ENCODE measurements around the gene ACP1.

DNA sequence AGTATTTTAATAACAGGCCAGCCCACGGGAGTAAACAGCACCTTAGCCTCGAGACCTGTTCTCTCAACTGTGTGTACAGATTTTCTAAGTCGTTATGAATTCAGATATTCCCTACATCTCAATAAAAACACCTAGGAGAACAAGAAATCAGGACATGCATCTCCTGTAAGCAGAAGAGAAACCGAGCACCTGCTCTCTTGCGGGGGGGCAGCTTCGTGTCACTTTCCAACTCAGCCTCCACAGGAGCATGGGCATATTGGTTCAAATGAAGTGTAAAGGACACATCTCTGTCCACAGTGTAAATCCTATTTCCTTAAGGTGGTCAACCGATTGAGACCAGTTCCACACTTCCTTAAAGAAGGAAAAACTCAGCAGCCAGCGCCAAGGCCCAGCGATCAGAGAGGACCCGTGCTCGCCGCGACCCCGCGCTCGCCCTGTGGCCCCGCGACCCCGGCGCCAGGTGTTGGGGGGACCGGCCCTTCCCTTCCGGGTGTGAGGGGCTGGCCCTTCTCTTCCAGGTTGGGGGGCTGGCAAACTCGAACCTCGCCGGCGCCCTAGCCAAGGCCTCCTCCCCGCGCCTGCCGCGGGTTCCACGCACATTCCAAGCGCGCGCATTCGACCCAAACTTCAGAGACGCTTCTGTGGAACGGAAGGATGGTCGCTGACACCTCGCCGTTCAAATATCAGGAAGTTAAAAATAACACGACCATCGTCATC lies 1.6 kb upstream of the ACP1 start:
- TF ChIP-seq, protein P1, sequence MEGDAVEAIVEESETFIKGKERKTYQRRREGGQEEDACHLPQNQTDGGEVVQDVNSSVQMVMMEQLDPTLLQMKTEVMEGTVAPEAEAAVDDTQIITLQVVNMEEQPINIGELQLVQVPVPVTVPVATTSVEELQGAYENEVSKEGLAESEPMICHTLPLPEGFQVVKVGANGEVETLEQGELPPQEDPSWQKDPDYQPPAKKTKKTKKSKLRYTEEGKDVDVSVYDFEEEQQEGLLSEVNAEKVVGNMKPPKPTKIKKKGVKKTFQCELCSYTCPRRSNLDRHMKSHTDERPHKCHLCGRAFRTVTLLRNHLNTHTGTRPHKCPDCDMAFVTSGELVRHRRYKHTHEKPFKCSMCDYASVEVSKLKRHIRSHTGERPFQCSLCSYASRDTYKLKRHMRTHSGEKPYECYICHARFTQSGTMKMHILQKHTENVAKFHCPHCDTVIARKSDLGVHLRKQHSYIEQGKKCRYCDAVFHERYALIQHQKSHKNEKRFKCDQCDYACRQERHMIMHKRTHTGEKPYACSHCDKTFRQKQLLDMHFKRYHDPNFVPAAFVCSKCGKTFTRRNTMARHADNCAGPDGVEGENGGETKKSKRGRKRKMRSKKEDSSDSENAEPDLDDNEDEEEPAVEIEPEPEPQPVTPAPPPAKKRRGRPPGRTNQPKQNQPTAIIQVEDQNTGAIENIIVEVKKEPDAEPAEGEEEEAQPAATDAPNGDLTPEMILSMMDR (IDR thresholded peaks at IDR 0.05) = no peak
- TF ChIP-seq POLR2A (IDR thresholded peaks at IDR 0.05) = no peak

All from body of pancreas (tissue), 4 donors.